ENCODE results near the gene SLC1A2. TPM values are rescaled to one million over a fixed set of nuclear protein-coding genes. Genes with fewer than 3 reads are reported as not detected.

Gene SLC1A2
- total RNA-seq (2014; rRNA removed; shearing (Covaris generic); ENCODE audit: low replicate concordance): not detected in 2 replicates

- in situ Hi-C loops (cut with HindIII; ENCODE audit: low pct_unique_long_range_greater_than_20kb, low sequenced_read_pairs): no loop called here
- peak; percentile 9 for DNase-seq (ENCODE audit: low read depth)
Observed at GRCh38 chr11:35419184-35419829, at the start of gene SLC1A2. Gene SLC1A2 (minus strand): TSS chr11:35419558. CDS start chr11:35418966, 592 bp downstream.

- in situ Hi-C loops (cut with HindIII; ENCODE audit: low pct_unique_long_range_greater_than_20kb, low sequenced_read_pairs): no loop called here
- no peak for DNase-seq (ENCODE audit: low read depth)
Observed at GRCh38 chr11:35466058-35466457, 46.7 kb upstream of the SLC1A2 start.

GRCh38 chr11:35464308-35464707, 45.0 kb upstream of the SLC1A2 start:
- in situ Hi-C loops (cut with HindIII; ENCODE audit: low pct_unique_long_range_greater_than_20kb, low sequenced_read_pairs): no loop called here
- DNase-seq (ENCODE audit: low read depth): no peak

GRCh38 chr11:35463331-35463751, 44.0 kb upstream of the SLC1A2 start:
- in situ Hi-C loops (cut with HindIII; ENCODE audit: low pct_unique_long_range_greater_than_20kb, low sequenced_read_pairs): no loop called here

GRCh38 chr11:35461917-35462538, 42.7 kb upstream of the SLC1A2 start:
- no peak for DNase-seq (ENCODE audit: low read depth)
- in situ Hi-C loops (cut with HindIII; ENCODE audit: low pct_unique_long_range_greater_than_20kb, low sequenced_read_pairs): no loop called here

More at GRCh38 chr11:35463331-35463751, 44.0 kb upstream of the SLC1A2 start:
- no peak for DNase-seq (ENCODE audit: low read depth)

GRCh38 chr11:35459489-35459888, 40.1 kb upstream of the SLC1A2 start:
- no peak for DNase-seq (ENCODE audit: low read depth)
- in situ Hi-C loops (cut with HindIII; ENCODE audit: low pct_unique_long_range_greater_than_20kb, low sequenced_read_pairs): no loop called here

GRCh38 chr11:35458846-35459245, 39.5 kb upstream of the SLC1A2 start:
- DNase-seq (ENCODE audit: low read depth): no peak
- in situ Hi-C loops (cut with HindIII; ENCODE audit: low pct_unique_long_range_greater_than_20kb, low sequenced_read_pairs): no loop called here

- in situ Hi-C loops (cut with HindIII; ENCODE audit: low pct_unique_long_range_greater_than_20kb, low sequenced_read_pairs): no loop called here
- no peak for DNase-seq (ENCODE audit: low read depth)
Observed at GRCh38 chr11:35454362-35454761, 35.0 kb upstream of the SLC1A2 start.

- no peak for DNase-seq (ENCODE audit: low read depth)
- in situ Hi-C loops (cut with HindIII; ENCODE audit: low pct_unique_long_range_greater_than_20kb, low sequenced_read_pairs): no loop called here
Observed at GRCh38 chr11:35436581-35437250, 17.4 kb upstream of the SLC1A2 start.

GRCh38 chr11:35433588-35433987, 14.2 kb upstream of the SLC1A2 start:
- no peak for DNase-seq (ENCODE audit: low read depth)
- in situ Hi-C loops (cut with HindIII; ENCODE audit: low pct_unique_long_range_greater_than_20kb, low sequenced_read_pairs): no loop called here

GRCh38 chr11:35432464-35432863, 13.1 kb upstream of the SLC1A2 start:
- no peak for DNase-seq (ENCODE audit: low read depth)
- in situ Hi-C loops (cut with HindIII; ENCODE audit: low pct_unique_long_range_greater_than_20kb, low sequenced_read_pairs): no loop called here

- in situ Hi-C loops (cut with HindIII; ENCODE audit: low pct_unique_long_range_greater_than_20kb, low sequenced_read_pairs): no loop called here
- no peak for DNase-seq (ENCODE audit: low read depth)
Observed at GRCh38 chr11:35427071-35427470, 7.7 kb upstream of the SLC1A2 start.

GRCh38 chr11:35426351-35426750, 7.0 kb upstream of the SLC1A2 start:
- DNase-seq (ENCODE audit: low read depth): no peak
- in situ Hi-C loops (cut with HindIII; ENCODE audit: low pct_unique_long_range_greater_than_20kb, low sequenced_read_pairs): no loop called here

- in situ Hi-C loops (cut with HindIII; ENCODE audit: low pct_unique_long_range_greater_than_20kb, low sequenced_read_pairs): no loop called here
- no peak for DNase-seq (ENCODE audit: low read depth)
Observed at GRCh38 chr11:35425603-35426212, 6.3 kb upstream of the SLC1A2 start.

GRCh38 chr11:35424157-35424940, 5.0 kb upstream of the SLC1A2 start:
- in situ Hi-C loops (cut with HindIII; ENCODE audit: low pct_unique_long_range_greater_than_20kb, low sequenced_read_pairs): no loop called here
- DNase-seq (ENCODE audit: low read depth): no peak

- no peak for DNase-seq (ENCODE audit: low read depth)
- in situ Hi-C loops (cut with HindIII; ENCODE audit: low pct_unique_long_range_greater_than_20kb, low sequenced_read_pairs): no loop called here
Observed at GRCh38 chr11:35420371-35420770, 1.0 kb upstream of the SLC1A2 start.

GRCh38 chr11:35419830-35420333, 524 bp upstream of the SLC1A2 start:
- DNase-seq (ENCODE audit: low read depth): no peak

More at GRCh38 chr11:35419830-35420333, 524 bp upstream of the SLC1A2 start:
- in situ Hi-C loops (cut with HindIII; ENCODE audit: low pct_unique_long_range_greater_than_20kb, low sequenced_read_pairs): no loop called here

All from Caki2 (cell line).